Fibroblast of peridontal ligament (primary cell): ENCODE data around the gene HOXA6.

Experiments
- DNase-seq: peaks from one replicate; pipeline ENCODE4 v3.0.0-alpha.2; 2010; ENCODE audit errors: extremely low read depth

The HOXA6 gene

DNA sequence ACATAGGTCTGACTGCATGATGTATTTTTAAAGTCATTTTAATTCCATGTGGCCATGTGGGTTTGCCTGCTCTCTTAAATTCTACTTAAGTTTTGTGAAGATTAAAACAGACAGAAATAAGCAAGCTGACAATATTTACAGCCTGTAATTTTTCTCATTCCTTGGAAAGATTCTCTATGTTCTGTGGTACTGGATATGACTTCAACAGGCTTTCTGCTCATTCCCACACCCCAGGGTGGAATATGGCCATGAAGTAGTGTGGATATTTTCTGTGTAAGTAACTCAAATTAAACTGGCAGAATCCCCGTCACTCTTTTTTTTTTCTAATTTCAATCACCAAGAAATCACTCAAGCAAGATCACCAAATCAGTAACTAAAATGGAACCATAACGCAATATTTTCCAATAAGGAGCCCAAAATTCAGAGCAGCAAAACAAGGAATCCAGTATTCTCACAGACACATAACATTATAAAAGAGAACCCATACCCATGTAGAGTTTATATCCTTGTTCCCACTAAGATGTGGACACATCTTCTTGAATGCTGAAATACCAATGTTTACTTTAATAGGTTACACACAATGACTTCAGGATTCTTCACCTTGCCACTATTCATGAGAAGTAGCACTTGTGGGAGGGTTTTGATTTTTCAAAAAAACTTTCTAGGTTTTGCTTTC, 9.8 kb downstream of the HOXA6 start:
- no peak for DNase-seq

GRCh38 chr7:27134392-27134791, 13.2 kb downstream of the HOXA6 start:
- peak; percentile 5 for DNase-seq

DNA sequence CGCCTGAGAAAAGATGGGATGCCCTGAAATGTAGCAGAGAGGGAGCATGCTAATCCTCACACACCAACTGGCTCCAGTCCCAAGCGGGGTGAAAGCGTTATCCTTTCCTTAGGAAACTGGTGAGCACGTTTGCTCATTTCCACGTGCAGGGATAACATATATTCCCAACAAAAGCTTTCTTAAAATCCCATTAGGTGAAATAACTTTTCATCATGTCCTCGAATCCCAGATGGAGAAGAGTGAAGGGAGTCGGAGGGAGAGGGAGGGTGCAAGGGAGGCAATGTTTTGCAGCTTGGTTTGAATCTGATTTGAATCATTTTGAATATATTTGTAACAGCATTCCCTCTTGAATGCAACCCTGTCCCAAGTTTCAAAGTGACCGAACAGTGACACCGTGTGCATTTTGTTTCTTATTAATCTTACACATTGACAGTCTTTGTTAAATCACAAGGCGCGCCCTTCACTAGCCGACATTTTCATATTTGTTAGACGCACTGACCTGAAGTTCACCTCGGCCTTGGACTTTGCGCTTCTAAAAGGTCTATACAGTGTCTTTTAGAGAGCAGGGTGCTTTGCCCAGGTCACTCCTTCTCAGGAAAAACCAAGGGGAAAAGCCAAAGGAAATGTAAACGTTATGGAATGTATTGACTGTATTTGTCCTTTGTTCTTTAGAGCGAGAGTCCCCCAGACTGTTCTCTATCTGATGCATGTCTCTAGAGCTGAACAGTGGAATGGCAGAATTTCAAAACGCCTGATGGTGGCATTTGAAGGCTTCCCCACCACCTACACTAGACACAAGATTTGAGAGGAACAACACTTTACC, 14.0 kb downstream of the HOXA6 start:
- DNase-seq = no peak

DNA sequence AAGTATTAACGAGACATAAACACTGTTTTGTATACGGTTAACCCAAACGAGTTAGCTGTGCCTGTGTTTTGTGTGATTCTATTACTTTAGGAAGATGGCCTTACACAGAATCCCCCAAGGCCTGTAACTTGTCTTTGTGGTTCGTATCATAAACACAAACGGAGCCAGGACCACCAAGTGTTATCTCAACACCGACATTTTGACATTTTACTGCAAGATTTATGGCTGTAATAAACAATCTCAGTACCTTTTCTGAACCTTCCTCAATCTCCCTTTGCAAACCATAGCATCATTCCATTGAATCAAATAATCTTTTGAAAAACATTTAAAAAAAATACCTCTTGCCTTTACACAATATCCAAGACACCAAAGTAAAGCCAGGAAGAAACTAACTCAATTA, 14.6 kb downstream of the HOXA6 start:
- no peak for DNase-seq

- DNase-seq = no peak
Observed at GRCh38 chr7:27132214-27132613, 15.4 kb downstream of the HOXA6 start.

GRCh38 chr7:27131390-27131819, 16.2 kb downstream of the HOXA6 start:
- DNase-seq = no peak

- no peak for DNase-seq
Observed at GRCh38 chr7:27130540-27131389, 16.8 kb downstream of the HOXA6 start, which contains the start of gene HOXA4. Gene HOXA4, minus strand, starts transcription at chr7:27130757. Its CDS starts 24 bp downstream, at chr7:27130733.

DNA sequence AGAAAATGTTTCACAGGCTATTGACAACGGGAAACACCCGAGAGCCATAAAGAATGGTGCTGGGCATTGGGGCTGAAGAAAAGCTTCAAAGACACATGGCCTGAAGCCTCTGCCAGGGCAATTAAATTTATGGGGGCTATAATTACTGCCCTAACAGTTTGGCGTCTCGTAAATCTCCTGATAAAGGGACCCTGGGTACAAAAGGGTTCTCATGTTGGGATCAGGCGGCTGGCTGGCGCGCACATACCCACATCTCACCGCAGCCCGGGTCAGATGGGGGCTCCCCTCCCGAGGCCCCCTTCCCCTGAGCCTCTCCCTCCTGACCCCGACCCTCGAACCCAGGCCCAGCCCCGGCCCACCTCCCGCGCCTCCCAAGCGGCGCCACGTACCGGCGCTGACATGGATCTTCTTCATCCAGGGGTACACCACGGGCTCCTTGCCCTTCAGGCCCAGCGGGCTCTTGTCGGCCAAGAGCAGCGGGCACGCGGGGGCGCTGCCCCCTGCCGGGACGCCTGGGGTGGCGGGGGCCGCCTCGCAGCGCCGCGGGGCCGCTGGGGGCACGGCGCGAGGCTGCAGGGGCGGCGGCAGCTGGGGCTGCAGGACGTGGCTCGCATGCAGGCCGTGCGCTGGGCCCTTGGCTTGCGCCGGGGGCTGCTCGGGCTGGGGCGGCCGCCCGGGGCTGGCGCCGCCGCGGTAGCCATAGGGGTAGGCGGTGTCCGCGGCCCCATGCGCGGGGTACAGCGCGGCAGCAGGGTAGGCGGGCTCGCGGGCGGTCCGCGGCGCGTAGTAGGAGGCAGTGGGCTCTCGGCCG, 17.6 kb downstream of the HOXA6 start:
- no peak for DNase-seq

- DNase-seq = no peak
Observed at GRCh38 chr7:27128776-27129728, 18.5 kb downstream of the HOXA6 start.

DNA sequence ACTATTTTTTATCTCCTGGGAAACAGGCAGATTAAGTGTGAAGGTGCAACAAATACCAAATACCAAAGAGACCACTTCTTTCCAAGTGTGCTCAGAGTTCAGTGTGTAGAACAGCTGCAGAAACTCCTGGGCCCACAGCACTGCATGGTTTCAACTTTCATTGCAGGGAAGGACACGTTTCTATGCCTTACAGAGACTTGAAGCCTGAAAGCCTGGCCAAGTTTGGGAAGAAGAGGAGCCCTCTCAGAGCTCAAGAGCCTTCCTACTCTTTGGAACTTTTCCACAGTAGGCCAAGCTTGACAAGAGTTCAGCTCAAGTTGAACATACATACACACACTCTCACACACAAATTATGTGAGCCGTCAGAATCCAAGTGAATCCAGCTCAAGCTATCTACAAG, 19.5 kb downstream of the HOXA6 start:
- DNase-seq = no peak

DNA sequence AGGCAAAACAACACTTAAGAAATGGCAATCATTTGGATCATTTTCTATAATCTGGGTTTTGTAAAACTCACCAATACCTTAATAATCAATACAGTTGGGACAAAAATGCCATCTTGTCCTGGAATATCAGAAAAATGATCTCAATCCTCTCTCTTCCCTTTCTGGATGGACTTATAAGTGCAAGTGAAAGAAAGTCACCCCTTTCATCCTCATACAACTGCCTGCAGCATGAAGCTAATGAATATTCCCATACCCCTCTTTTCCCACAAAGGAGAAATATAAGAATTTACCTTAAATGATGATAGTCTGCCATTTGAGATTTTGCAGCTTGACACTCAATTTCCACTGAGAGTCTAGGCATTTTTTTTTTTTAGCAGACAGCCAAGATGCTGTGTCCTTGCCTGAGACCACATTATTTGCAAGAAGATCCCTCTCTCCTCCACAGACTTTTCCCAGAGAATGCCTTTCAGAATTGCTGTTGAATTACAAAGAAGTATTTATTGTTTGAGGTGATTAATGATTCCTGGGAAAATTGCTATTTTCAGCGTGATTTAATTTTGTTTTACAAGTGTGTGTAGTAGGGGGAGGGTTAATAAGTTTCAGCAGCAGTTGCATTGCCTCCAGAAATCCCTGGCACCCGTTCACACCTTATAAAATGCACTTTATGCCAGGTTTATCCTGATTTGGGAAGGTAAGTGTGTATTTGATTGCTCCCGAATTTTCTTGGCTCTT, 20.8 kb downstream of the HOXA6 start:
- DNase-seq = no peak

DNA sequence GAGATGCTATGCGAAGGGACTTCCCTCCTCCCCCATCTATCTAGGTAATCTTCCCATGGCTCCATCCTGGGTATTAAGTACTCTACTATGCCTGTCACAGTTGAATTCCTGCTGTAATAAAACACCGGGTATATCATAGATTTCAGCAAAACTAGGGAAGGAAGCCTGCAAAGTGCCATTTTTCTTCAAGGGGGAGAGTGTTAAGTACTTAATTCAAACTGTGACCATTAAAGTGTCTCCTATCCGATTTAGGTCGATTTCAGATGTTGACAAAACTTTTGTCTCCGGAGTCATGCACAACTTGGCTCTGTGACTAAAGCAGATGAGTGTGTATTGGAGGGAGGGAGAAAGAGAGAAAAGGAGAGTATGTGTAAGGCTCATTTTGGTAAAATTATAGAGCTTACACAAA, 21.6 kb downstream of the HOXA6 start:
- no peak for DNase-seq

DNA sequence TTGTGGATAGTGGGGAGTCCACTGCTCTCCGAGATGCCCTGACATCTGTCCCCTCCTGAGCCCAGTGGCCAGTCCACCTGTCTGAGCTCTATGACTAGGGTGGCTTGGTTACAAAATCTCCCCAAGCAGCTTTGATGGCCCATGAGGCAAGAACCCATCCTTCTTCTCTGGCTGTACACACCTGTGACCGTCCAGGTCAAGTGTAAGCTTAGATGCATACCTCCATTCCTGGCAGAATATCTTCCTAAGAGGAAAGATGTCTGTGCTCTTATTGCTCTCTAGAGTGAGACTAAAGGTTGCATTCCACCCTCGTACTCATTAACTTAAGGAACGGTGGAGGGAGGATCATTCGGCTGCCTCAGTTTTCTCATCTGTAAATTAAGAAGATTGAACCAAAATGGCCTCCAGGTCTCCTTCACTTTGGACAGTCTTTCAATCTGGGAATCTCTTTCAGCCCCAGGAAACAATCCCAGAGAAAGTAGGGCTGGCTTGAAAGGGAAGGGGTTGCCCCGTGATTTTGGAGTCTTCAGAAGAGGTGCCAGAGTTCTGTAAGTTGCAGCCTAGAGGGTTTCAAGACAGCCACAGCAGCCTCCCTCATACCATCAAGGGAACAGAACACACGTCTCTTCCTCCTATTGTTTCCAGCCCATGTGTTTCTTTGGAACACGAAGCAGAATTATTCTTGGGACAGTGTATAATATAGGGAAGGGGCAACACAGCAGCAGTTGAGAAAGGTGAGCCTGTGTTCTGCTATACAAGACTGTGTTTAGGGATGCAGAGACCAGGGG, 22.5 kb downstream of the HOXA6 start:
- no peak for DNase-seq

DNA sequence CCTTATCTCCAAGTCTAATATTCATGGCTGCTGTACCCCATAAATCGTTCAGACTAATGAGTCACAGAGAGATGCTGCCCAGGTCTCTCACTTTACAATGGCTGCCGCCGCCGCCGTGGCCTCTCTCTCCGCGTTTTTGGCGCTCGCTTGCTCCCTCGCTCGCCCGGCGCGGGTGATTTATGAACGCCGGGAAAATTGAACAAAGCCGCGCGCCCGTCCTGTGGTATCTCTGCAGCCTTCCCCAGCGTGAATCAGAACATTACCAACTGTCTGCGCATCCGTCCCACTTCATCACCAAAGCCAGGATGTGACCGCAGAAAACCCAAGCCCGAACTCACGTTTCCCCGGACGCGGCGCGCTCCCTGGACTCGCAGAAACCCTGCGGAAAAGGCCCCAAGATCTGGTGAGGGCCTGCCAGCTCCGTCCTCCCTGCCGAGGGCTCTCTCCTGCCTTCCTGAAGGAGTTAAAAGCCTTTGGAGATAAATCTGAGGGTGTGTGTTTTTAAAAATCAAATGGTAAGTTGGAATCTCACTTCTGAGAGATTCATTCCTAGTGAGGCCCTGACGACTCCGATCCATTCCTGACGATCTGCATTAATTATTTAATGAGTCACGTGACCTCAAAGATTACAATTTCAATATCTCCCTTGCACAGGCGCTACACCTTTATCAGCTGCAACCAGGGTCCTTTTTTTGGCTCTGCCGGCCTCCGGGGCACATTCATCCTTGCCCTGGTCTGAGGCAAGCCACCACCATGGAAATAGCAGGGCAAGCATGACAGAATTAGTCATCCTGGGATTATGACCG, 23.3 kb downstream of the HOXA6 start:
- no peak for DNase-seq

DNA sequence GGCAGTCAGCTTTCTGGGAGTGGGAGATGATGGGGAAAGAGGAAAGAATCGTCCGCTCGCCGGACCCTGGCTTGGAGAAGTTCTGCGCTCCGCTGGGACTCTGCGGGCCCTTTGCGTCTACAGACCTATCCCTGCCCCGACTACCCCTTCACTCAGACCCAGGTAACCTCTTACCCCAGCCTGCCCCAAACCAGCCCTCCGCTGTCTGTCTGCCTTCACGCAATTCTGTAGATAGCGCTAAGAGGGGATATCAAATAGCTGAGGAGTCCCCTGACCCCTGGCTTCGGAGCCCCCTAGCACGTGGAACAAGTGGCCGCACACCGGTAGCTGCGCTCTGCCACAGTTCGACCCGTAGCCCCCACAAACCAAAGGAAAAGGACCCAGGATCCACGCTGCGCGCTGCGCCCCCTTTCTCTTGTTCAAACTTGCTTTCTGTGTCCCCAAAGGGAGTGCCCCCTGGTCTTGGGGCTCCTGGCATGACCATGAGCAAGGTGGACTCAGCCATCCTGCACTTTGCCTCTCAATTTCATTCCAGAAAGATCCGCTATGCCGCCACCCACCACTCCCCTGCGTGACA, 24.0 kb downstream of the HOXA6 start:
- no peak for DNase-seq

GRCh38 chr7:27123007-27123476, 24.5 kb downstream of the HOXA6 start:
- DNase-seq = no peak
